Measurements from ENCODE around the gene XRCC4. TPM values are rescaled to one million over a fixed set of nuclear protein-coding genes. Genes with fewer than 3 reads are reported as not detected.

Gene XRCC4
- total RNA-seq, 5 donors from 2014 or later (not counting 1 experiment from before 2014, with no cell fraction given): 3.5 to 5.1 (median 4.2) TPM

DNA sequence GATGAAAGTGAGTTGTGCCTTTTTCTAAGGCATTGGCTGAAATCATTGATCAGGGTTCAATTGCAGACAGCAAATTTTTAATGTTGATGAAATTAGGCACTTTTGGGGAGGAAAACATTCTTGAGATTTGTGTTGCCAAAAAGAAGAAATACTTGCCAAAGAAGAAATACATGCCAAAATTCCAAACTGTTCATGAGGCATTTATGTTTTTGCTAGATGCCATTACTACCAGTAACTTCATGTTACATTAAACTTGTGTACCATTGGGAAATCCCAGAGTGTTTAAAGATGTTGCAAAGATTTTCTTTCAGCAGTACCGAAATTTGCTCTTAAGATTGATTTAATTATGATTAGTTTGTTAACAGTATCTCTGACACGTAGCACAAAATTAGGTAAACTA lies 7.0 kb downstream of the XRCC4 start:
- H3K36me3 ChIP-seq (ENCODE audit: control insufficient read depth in 2 of 2, extremely low read depth in 1 of 2, insufficient read depth in 1 of 2, low read length in 1 of 2): no peaks in the 10 kb centered on the region
- CTCF ChIA-PET: no interaction called here
- H3K4me3 Mint-ChIP-seq: no peak overlapping the region
- H3K4me1 ChIP-seq (ENCODE audit: control insufficient read depth in 1 of 2, extremely low read depth in 1 of 2, insufficient read depth in 2 of 2, low read length in 2 of 2): no peaks in the 10 kb centered on the region
- H3K4me1 Mint-ChIP-seq: no peaks in the 10 kb centered on the region
- H3K36me3 Mint-ChIP-seq: peaks cover 6% of the 10 kb centered on the region
- ATAC-seq (replicated peaks in 1 of 4): no peak
- H3K9me3 ChIP-seq: no peaks in the 10 kb centered on the region
- no peaks in the 10 kb centered on the region for H3K27me3 Mint-ChIP-seq
- H3K27ac Mint-ChIP-seq: no peak overlapping the region
- H3K27ac ChIP-seq (ENCODE audit: low read length): no peak overlapping the region
- H3K4me3 ChIP-seq (ENCODE audit: control insufficient read depth in 1 of 2, extremely low read depth in 1 of 2, low read length in 1 of 2): no peak overlapping the region
- POLR2A ChIA-PET: no interaction called here
- H3K9me3 Mint-ChIP-seq: no peaks in the 10 kb centered on the region
- WGBS (ENCODE audit: insufficient coverage): 80% methylated on average over 1 of the region's 2 CpGs
- no peaks in the 10 kb centered on the region for H3K27me3 ChIP-seq (replicated peaks in 1 of 2; ENCODE audit: control insufficient read depth in 2 of 2, extremely low read depth in 1 of 2, insufficient read depth in 2 of 2, low read length in 1 of 2)
- no peak for DNase-seq

DNA sequence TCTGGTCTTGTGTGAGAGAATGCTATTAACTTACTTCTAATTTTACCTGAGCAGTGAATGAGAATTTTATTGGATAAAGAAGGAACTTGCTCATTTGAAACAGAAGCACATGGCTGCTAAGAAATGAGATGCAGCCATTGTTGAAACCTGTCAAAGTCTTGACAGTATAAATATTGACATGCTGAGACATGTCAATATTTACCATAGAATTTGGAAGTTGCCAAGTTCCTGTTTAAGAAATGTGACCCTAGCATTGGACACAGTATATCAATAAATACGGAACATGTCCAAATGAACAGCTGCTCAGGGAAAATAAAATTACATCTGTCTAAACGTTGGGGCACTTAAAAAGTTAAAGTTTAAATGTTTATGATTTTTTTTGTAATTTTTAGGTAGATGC lies 7.8 kb downstream of the XRCC4 start:
- Mint-ChIP-seq H3K9me3 (no peaks in the 10 kb centered on the region), H3K36me3 (peaks cover 6% of the 10 kb centered on the region), H3K4me3 (no peak overlapping the region), H3K27me3 (no peaks in the 10 kb centered on the region), H3K4me1 (no peaks in the 10 kb centered on the region), H3K27ac (no peak overlapping the region)
- no peak overlapping the region for H3K27ac ChIP-seq (ENCODE audit: low read length)
- WGBS (ENCODE audit: insufficient coverage): no CpG with 5 or more reads among the region's 2 CpGs
- DNase-seq (no peak), ATAC-seq (replicated peaks in 1 of 4) (no peak)
- H3K36me3 ChIP-seq (ENCODE audit: control insufficient read depth in 2 of 2, extremely low read depth in 1 of 2, insufficient read depth in 1 of 2, low read length in 1 of 2): no peaks in the 10 kb centered on the region
- H3K27me3 ChIP-seq (replicated peaks in 1 of 2; ENCODE audit: control insufficient read depth in 2 of 2, extremely low read depth in 1 of 2, insufficient read depth in 2 of 2, low read length in 1 of 2): no peaks in the 10 kb centered on the region
- CTCF ChIA-PET: interaction anchor here in 1 of 2 donors (1.1 kb wide), 1 partner anchor 12 kb away, joined by 4 read pairs; no protein-coding TSS in a partner anchor
- no peaks in the 10 kb centered on the region for H3K9me3 ChIP-seq
- H3K4me1 ChIP-seq (ENCODE audit: control insufficient read depth in 1 of 2, extremely low read depth in 1 of 2, insufficient read depth in 2 of 2, low read length in 2 of 2): no peaks in the 10 kb centered on the region
- H3K4me3 ChIP-seq (ENCODE audit: control insufficient read depth in 1 of 2, extremely low read depth in 1 of 2, low read length in 1 of 2): no peak overlapping the region
- POLR2A ChIA-PET: no interaction called here

DNA sequence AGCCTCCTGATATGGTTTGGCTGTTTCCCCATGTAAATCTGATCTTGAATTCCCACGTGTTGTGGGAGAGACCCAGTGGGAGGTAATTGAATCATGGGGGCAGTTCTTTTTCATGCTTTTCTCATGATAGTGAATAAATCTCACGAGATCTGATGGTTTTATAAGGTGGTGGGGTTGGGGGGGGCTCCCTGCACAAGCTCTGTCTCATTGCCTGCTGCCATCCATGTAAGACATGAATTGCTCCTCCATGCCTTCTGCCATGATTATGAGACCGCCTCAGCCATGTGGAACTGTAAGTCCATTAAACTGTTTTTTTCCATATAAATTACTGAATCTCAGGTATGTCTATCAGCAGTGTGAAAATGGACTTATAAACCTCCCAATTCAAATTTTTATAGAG lies 12.8 kb downstream of the XRCC4 start:
- H3K27ac ChIP-seq (ENCODE audit: low read length): no peak overlapping the region
- POLR2A ChIA-PET: interaction anchor here in 1 of 2 donors (0.6 kb wide), 1 partner anchor 792 kb away, joined by 3 read pairs; no protein-coding TSS in a partner anchor
- Mint-ChIP-seq H3K4me1 (peaks cover 30 to 34% (median 33%) of the 10 kb centered on the region in 3 donors), H3K27ac (no peak overlapping the region), H3K4me3 (no peak overlapping the region), H3K27me3 (no peaks in the 10 kb centered on the region), H3K9me3 (peaks cover 3 to 20% (median 10%) of the 10 kb centered on the region in 3 donors), H3K36me3 (peaks cover 18% of the 10 kb centered on the region)
- ATAC-seq (replicated peaks in 1 of 4) (no peak), DNase-seq (no peak)
- H3K27me3 ChIP-seq (replicated peaks in 1 of 2; ENCODE audit: control insufficient read depth in 2 of 2, extremely low read depth in 1 of 2, insufficient read depth in 2 of 2, low read length in 1 of 2): no peaks in the 10 kb centered on the region
- H3K9me3 ChIP-seq: no peaks in the 10 kb centered on the region
- no peak overlapping the region for H3K4me3 ChIP-seq (ENCODE audit: control insufficient read depth in 1 of 2, extremely low read depth in 1 of 2, low read length in 1 of 2)
- no peaks in the 10 kb centered on the region for H3K36me3 ChIP-seq (ENCODE audit: control insufficient read depth in 2 of 2, extremely low read depth in 1 of 2, insufficient read depth in 1 of 2, low read length in 1 of 2)
- no CpG with 5 or more reads among the region's 3 CpGs for WGBS (ENCODE audit: insufficient coverage)
- H3K4me1 ChIP-seq (ENCODE audit: control insufficient read depth in 1 of 2, extremely low read depth in 1 of 2, insufficient read depth in 2 of 2, low read length in 2 of 2): peaks cover 0 to 10% of the 10 kb centered on the region in 2 experiments
- CTCF ChIA-PET: no interaction called here

DNA sequence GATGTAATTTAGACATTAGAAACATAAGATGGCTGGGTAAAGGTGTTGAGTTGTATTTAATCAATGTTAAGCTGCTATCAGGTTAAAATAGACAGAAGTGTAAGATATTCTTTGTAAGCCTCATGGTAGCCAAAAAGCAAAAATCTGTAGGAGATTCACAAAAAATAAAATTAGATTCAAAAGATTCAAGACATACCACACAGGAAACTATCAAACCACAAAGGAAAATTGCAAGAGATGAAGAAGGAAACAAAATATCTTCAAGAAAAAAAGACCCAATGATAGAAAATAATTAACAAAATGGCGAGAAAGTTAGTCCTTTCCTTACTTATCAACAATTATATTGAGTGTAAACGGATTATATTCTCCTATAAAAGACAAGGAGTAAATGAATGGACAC lies 15.3 kb downstream of the XRCC4 start:
- DNase-seq: peak in 1 of 35 experiments; percentile 9
- no peaks in the 10 kb centered on the region for H3K9me3 ChIP-seq
- Mint-ChIP-seq H3K27me3 (no peaks in the 10 kb centered on the region), H3K4me1 (peaks cover 30 to 34% (median 34%) of the 10 kb centered on the region in 3 donors), H3K27ac (peak overlapping the region; percentile 40 to 72), H3K9me3 (peaks cover 3 to 20% (median 10%) of the 10 kb centered on the region in 3 donors), H3K36me3 (peaks cover 26% of the 10 kb centered on the region), H3K4me3 (peak overlapping the region in 2 of 3 donors; percentile 10 to 33)
- no peak overlapping the region for H3K27ac ChIP-seq (ENCODE audit: low read length)
- H3K36me3 ChIP-seq (ENCODE audit: control insufficient read depth in 2 of 2, extremely low read depth in 1 of 2, insufficient read depth in 1 of 2, low read length in 1 of 2): no peaks in the 10 kb centered on the region
- no peak for ATAC-seq (replicated peaks in 1 of 4)
- CTCF ChIA-PET: no interaction called here
- no CpG with 5 or more reads among the region's 2 CpGs for WGBS (ENCODE audit: insufficient coverage)
- H3K4me1 ChIP-seq (ENCODE audit: control insufficient read depth in 1 of 2, extremely low read depth in 1 of 2, insufficient read depth in 2 of 2, low read length in 2 of 2): peaks cover 0 to 10% of the 10 kb centered on the region in 2 experiments
- no peaks in the 10 kb centered on the region for H3K27me3 ChIP-seq (replicated peaks in 1 of 2; ENCODE audit: control insufficient read depth in 2 of 2, extremely low read depth in 1 of 2, insufficient read depth in 2 of 2, low read length in 1 of 2)
- POLR2A ChIA-PET: no interaction called here
- H3K4me3 ChIP-seq (ENCODE audit: control insufficient read depth in 1 of 2, extremely low read depth in 1 of 2, low read length in 1 of 2): no peak overlapping the region

DNA sequence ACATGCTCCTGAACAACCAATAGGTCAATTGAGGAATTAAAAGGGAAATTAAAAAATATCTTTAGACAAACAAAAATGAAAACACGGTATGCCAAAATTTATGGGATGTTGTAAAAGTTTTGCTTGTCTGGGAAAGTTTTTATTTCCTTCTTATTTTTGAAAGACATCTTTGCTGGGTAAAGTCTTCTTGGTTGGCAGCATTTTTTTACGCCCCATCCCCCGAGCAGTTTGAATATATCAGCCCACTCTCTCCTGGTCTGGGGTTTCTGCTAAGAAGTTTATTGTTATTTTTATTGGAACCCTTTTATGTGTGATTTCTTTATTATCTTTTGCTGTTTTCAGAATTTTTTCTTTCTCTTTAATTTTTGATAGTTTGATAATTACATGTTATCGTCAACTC lies 16.3 kb downstream of the XRCC4 start:
- no peaks in the 10 kb centered on the region for H3K9me3 ChIP-seq
- Mint-ChIP-seq H3K27me3 (no peaks in the 10 kb centered on the region), H3K4me3 (no peak overlapping the region), H3K27ac (no peak overlapping the region), H3K36me3 (peaks cover 29% of the 10 kb centered on the region), H3K4me1 (peaks cover 30 to 36% (median 34%) of the 10 kb centered on the region in 3 donors), H3K9me3 (peaks cover 3 to 20% (median 10%) of the 10 kb centered on the region in 3 donors)
- no peak for ATAC-seq (replicated peaks in 1 of 4)
- no peak for DNase-seq
- no peaks in the 10 kb centered on the region for H3K27me3 ChIP-seq (replicated peaks in 1 of 2; ENCODE audit: control insufficient read depth in 2 of 2, extremely low read depth in 1 of 2, insufficient read depth in 2 of 2, low read length in 1 of 2)
- H3K4me1 ChIP-seq (ENCODE audit: control insufficient read depth in 1 of 2, extremely low read depth in 1 of 2, insufficient read depth in 2 of 2, low read length in 2 of 2): peaks cover 0 to 10% of the 10 kb centered on the region in 2 experiments
- no peaks in the 10 kb centered on the region for H3K36me3 ChIP-seq (ENCODE audit: control insufficient read depth in 2 of 2, extremely low read depth in 1 of 2, insufficient read depth in 1 of 2, low read length in 1 of 2)
- no CpG with 5 or more reads among the region's 4 CpGs for WGBS (ENCODE audit: insufficient coverage)
- no peak overlapping the region for H3K27ac ChIP-seq (ENCODE audit: low read length)
- POLR2A ChIA-PET: no interaction called here
- H3K4me3 ChIP-seq (ENCODE audit: control insufficient read depth in 1 of 2, extremely low read depth in 1 of 2, low read length in 1 of 2): no peak overlapping the region
- CTCF ChIA-PET: no interaction called here

DNA sequence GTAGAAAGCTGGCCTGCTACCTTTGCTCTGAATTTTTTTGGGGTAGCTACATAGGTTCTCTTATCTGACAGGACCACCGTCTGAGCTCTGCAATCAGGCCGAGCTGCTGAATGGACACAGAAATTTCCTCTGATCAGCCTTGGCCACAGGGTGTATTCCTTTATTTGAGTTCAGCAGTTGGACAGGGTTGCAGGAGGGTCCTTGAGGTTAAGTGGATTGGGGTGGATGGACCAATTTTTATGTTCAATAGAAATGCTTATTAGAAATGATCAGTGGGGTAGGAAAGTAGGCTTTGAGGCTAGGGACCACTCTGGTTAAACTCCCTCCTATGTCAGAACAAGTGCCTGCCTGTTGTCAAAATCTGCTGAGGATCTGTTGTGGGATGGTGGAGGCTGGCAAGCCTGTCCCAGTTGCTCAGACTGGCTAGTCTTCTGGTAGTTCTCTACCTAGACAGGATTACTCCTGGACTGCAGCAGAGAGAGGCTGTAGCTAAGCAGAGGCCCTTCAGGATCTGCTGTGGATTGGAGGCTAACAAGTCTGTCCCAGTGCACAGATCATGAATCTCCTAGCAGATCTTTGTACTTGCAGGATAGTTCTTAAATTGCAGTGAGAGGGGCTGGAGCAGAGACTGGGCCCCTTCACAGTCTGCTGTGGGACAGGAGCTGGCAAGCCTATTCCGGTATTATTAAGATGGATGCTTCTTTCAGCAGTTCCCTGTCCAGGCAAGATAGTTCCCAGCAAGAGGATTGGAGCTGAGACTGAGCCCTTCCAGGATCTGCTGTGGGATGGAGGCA lies 18.0 kb downstream of the XRCC4 start:
- Mint-ChIP-seq H3K36me3 (peaks cover 29% of the 10 kb centered on the region), H3K27me3 (no peaks in the 10 kb centered on the region), H3K27ac (no peak overlapping the region), H3K4me3 (no peak overlapping the region), H3K9me3 (peaks cover 3 to 20% (median 10%) of the 10 kb centered on the region in 3 donors), H3K4me1 (peaks cover 28 to 36% (median 34%) of the 10 kb centered on the region in 3 donors)
- H3K4me1 ChIP-seq (ENCODE audit: control insufficient read depth in 1 of 2, extremely low read depth in 1 of 2, insufficient read depth in 2 of 2, low read length in 2 of 2): peaks cover 0 to 10% of the 10 kb centered on the region in 2 experiments
- CTCF ChIA-PET: interaction anchor here in 1 of 2 donors (0.7 to 1.3 kb wide), 2 partner anchors 13 to 20 kb away, joined by 3 to 6 read pairs; no protein-coding TSS in a partner anchor
- H3K4me3 ChIP-seq (ENCODE audit: control insufficient read depth in 1 of 2, extremely low read depth in 1 of 2, low read length in 1 of 2): no peak overlapping the region
- POLR2A ChIA-PET: interaction anchor here in 1 of 2 donors (0.6 kb wide), 1 partner anchor 13 kb away, joined by 6 read pairs; no protein-coding TSS in a partner anchor
- no peaks in the 10 kb centered on the region for H3K27me3 ChIP-seq (replicated peaks in 1 of 2; ENCODE audit: control insufficient read depth in 2 of 2, extremely low read depth in 1 of 2, insufficient read depth in 2 of 2, low read length in 1 of 2)
- ATAC-seq (replicated peaks in 1 of 4) (no peak), DNase-seq (no peak)
- H3K27ac ChIP-seq (ENCODE audit: low read length): no peak overlapping the region
- no peaks in the 10 kb centered on the region for H3K9me3 ChIP-seq
- no peaks in the 10 kb centered on the region for H3K36me3 ChIP-seq (ENCODE audit: control insufficient read depth in 2 of 2, extremely low read depth in 1 of 2, insufficient read depth in 1 of 2, low read length in 1 of 2)
- WGBS (ENCODE audit: insufficient coverage): 97% methylated on average over 3 of the region's 3 CpGs

All from T-cell (primary cell).